GM13977 (cell line): ENCODE results near the gene TTLL5.
"Not testable (repeated sequence)": the region's sequence is repeated elsewhere in the genome, so short reads cannot be mapped to it uniquely, and the experiment has no call there.

Experiments used
- DNase-seq: peaks from one replicate; pipeline ENCODE4 v3.0.0; 2012; ENCODE audit warnings: low spot score
- CTCF ChIP-seq: IDR thresholded peaks from 2 replicates; pipeline ENCODE4 v1.5.1; 2012; ENCODE audit warnings: mild to moderate bottlenecking, control low read depth; ENCODE audit not compliant: insufficient read depth; ENCODE audit errors: extremely low read depth, missing control alignments
- in situ Hi-C: fragments of 300-500 bp; cut with MboI; formaldehyde crosslinking; loops from one replicate; pipeline ENCODE4 v1.12.0; 2022; ENCODE audit warnings: low sequenced_read_pairs, low pct_unique_long_range_greater_than_20kb, mixed read lengths, inconsistent platforms; ENCODE audit not compliant: unreplicated experiment

Gene TTLL5

DNA sequence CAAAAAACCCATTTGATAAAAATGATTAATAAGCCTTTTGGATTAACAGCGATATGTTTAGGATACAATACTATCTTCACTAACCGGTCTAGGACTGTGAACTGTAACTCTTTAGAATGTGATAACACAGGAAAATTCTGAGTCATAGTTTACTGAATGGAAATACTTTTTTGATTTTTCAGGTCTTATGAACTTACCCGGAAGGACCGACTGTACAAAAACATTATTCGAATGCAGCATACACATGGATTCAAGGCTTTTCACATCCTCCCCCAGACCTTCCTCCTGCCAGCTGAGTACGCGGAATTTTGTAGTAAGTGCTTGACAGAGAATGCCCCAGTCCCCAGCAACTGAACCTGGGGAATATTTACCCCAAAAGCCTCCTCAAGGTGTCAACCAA, 29.0 kb downstream of the TTLL5 start:
- in situ Hi-C loops: no loop called here
- TF ChIP-seq CTCF: no peak
- DNase-seq: no peak

- DNase-seq, in situ Hi-C loops: not testable (repeated sequence)
These were observed 34.0 kb downstream of the TTLL5 start for GRCh38 chr14:75695025-75695424.

DNA sequence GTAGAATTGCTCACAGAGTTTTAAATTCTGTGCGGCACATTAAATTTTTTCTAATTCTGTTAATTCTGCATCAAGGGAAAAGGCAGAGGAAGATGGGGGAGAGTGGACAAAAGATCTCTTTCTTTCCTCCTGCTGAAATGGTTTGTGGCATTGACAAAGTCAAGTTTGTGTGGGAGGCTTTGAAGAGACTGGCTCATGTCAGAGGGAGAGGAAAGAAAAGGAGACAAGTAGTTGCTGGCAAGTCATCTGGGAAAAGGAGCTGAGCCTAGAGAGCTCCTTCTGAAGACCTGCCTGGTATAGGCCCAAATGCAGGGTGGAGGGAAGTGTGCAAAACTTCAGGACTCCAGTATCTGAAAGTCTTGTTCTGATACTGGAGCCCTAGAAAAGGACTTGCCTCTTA, 36.3 kb downstream of the TTLL5 start:
- no peak for TF ChIP-seq CTCF
- in situ Hi-C loops: no loop called here
- no peak for DNase-seq

DNA sequence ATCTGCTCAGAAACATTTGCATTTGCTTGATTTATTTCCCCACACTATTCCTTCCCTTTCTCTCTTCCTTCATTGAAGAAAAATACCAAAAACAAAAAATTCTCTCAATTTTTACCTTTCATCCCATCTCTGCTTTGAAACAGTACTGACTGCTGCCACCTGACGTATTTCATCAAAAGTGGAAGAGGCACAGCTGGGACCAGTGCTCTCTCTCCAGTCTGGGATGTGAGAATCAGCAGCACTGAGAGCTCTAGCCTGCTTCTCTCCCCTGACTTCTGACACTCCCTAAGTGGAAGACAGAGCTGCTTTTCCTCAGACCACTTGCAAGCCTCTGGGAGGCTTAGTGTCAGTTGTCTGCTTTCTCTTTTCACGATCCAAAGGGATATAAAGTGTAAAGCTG, 36.9 kb downstream of the TTLL5 start:
- TF ChIP-seq CTCF: no peak
- no peak for DNase-seq
- in situ Hi-C loops: no loop called here

DNA sequence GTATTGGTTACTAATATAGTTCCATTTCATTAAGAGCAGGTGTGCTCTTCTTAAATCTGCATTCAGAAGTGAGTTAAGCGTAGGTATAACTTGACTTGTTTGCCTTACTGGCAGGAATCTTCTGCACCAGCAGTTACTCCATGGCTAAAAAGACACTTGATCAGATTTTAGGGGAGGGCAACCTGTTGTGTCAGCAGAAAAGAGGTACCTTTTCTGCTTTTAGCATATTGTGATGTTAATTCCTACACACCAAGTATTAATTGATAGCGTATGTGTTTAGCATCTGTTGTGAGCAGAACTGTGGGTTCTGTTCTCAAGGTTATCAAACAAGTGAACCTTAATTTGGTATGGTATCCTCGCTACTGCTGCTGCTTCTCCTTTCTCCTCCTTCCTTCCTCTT, 38.3 kb downstream of the TTLL5 start:
- no peak for TF ChIP-seq CTCF
- DNase-seq: no peak
- in situ Hi-C loops: no loop called here

GRCh38 chr14:75700295-75700694, 39.2 kb downstream of the TTLL5 start:
- in situ Hi-C loops: loop anchor here (25.0 kb wide), 1 partner anchor 687 kb away; the partner anchor contains the start of gene ESRRB
- TF ChIP-seq CTCF: no peak
- no peak for DNase-seq

DNA sequence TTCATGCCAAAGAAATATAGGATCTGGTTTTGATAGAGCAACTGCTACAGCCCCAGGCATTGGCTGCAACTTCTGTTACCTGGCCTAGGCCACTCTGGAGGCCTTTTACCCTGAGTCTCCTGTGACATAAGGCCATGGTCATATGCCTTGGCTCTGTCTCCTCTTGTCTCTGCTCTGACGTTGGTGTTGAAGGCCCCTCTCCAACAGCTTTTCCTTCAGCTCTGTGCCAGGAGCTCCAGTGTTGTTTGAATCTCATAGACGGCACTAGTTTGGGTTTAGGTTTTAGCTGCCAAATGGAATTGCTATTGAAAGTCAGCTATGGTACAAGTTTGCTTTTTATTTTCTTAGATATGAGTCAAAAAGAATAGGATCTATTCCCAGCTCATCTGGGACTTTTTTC, 41.1 kb downstream of the TTLL5 start:
- no peak for DNase-seq
- in situ Hi-C loops: loop anchor here (25.0 kb wide), 1 partner anchor 685 kb away; the partner anchor contains the start of gene ESRRB
- TF ChIP-seq CTCF: no peak
